Measurements from ENCODE around the gene OR6Q1.

OR6Q1 gene

DNA sequence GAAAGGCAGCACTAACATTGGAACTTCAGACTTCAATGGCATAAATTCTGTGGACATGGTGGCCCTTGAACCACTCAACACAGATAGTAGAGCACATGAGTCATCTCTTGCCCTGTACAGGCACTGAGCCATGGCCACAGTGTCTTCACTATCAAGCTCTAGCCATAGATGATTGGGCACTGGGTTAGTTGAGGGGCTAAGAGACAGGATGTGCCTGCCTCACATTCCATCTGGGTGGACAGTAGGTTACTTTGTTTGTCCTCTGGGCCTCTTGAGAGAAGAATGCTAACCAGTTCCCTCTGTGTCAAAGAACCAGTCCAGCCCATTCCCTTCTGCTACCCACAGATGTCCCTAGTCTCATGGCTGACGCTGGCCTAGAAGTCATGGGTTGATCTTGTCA is 39.8 kb downstream of the OR6Q1 start:
- Histone ChIP-seq H3K27ac (ENCODE audit: low read length) (no peak overlapping the region), H3K4me1 (ENCODE audit: low read length) (no peaks in the 10 kb centered on the region), H3K9ac (ENCODE audit: low read length) (no peak overlapping the region), H4K20me1 (ENCODE audit: insufficient read depth, low read length) (no peaks in the 10 kb centered on the region), H3K27me3 (ENCODE audit: low read depth, low read length) (peaks cover 7% of the 10 kb centered on the region; the same call in 1 of the 2 replicates), H3K4me3 (ENCODE audit: low read length) (no peak overlapping the region), H3K4me2 (ENCODE audit: low read length) (no peak overlapping the region), H2AFZ (ENCODE audit: low read depth, low read length) (no peak overlapping the region), H3K36me3 (replicated peaks; ENCODE audit: low read depth, low read length) (no peaks in the 10 kb centered on the region), H3K9me3 (ENCODE audit: insufficient read depth, low read length) (no peaks in the 10 kb centered on the region), H3K79me2 (ENCODE audit: low read length) (no peaks in the 10 kb centered on the region)
- TF ChIP-seq, protein P1, sequence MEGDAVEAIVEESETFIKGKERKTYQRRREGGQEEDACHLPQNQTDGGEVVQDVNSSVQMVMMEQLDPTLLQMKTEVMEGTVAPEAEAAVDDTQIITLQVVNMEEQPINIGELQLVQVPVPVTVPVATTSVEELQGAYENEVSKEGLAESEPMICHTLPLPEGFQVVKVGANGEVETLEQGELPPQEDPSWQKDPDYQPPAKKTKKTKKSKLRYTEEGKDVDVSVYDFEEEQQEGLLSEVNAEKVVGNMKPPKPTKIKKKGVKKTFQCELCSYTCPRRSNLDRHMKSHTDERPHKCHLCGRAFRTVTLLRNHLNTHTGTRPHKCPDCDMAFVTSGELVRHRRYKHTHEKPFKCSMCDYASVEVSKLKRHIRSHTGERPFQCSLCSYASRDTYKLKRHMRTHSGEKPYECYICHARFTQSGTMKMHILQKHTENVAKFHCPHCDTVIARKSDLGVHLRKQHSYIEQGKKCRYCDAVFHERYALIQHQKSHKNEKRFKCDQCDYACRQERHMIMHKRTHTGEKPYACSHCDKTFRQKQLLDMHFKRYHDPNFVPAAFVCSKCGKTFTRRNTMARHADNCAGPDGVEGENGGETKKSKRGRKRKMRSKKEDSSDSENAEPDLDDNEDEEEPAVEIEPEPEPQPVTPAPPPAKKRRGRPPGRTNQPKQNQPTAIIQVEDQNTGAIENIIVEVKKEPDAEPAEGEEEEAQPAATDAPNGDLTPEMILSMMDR (IDR thresholded peaks at IDR 0.05; ENCODE audit: low read depth, low read length), result no peak
- TF ChIP-seq EZH2phosphoT487 (IDR thresholded peaks at IDR 0.05; ENCODE audit: low read depth), result no peak

DNA sequence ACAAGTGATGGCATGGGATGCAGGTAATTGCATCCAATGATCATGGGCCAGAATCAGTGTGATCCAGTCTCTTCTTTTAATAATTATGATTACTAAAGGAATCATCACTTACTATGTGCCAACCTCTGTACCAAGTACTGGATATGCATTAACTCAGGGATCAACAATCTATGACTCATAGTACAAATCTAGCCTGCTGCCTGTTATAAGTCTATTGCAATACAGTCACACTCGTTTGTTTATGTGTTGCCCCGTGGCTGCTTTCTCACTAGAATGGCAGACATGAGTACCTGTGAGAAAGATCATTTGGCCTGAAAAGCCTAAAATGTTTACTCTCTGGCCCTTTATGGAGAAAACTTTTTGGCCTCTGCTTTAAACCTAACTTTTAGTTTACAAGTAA is 45.0 kb downstream of the OR6Q1 start:
- Histone ChIP-seq H3K27me3 (ENCODE audit: low read depth, low read length) (peaks cover 7% of the 10 kb centered on the region; the same call in 1 of the 2 replicates), H3K9me3 (ENCODE audit: insufficient read depth, low read length) (no peaks in the 10 kb centered on the region), H3K36me3 (replicated peaks; ENCODE audit: low read depth, low read length) (no peaks in the 10 kb centered on the region), H3K4me2 (ENCODE audit: low read length) (no peak overlapping the region), H4K20me1 (ENCODE audit: insufficient read depth, low read length) (no peaks in the 10 kb centered on the region), H3K4me3 (ENCODE audit: low read length) (no peak overlapping the region), H3K9ac (ENCODE audit: low read length) (no peak overlapping the region), H3K79me2 (ENCODE audit: low read length) (no peaks in the 10 kb centered on the region), H2AFZ (ENCODE audit: low read depth, low read length) (no peak overlapping the region), H3K27ac (ENCODE audit: low read length) (no peak overlapping the region), H3K4me1 (ENCODE audit: low read length) (no peaks in the 10 kb centered on the region)
- TF ChIP-seq, protein P1 (IDR thresholded peaks at IDR 0.05; ENCODE audit: low read depth, low read length), result no peak
- no peak for TF ChIP-seq EZH2phosphoT487 (IDR thresholded peaks at IDR 0.05; ENCODE audit: low read depth)

Data from OCI-LY3 (cell line).